Small intestine (tissue), 7 donors: ENCODE measurements around the gene POLR2F. TPM values are rescaled to one million over a fixed set of nuclear protein-coding genes. Genes with fewer than 3 reads are reported as not detected.
"Not testable (repeated sequence)": the region's sequence is repeated elsewhere in the genome, so short reads cannot be mapped to it uniquely, and the experiment has no call there.

Experiments
- DNase-seq, 2 donors: peaks; one replicate each; pipeline versions ENCODE4 v3.0.0 to v3.0.0-alpha.2; 2013
- FAIRE-seq: peaks from 2 replicates; lab custom pipeline; 2012; peaks lifted over from hg19 to GRCh38; lab: Jason Lieb, UNC
- H3K27ac ChIP-seq, 3 donors: one replicate each; pipeline ENCODE4 v1.5.1; 2013; ENCODE audit warnings: low read length in 2 of 3, mild to moderate bottlenecking in 2 of 3, control low read depth in 1 of 3, inconsistent platforms in 1 of 3, low read depth in 1 of 3, moderate library complexity in 1 of 3
- H3K27me3 ChIP-seq, 3 donors: one replicate each; pipeline ENCODE4 v1.6.1; 2013; ENCODE audit warnings: low read length in 3 of 3, inconsistent platforms in 1 of 3; ENCODE audit not compliant: control insufficient read depth in 3 of 3, insufficient read depth in 3 of 3
- H3K36me3 ChIP-seq, 3 donors: one replicate each; pipeline ENCODE4 v1.6.1; 2013; ENCODE audit warnings: low read length in 3 of 3, inconsistent platforms in 1 of 3, low read depth in 1 of 3, mild to moderate bottlenecking in 1 of 3, moderate library complexity in 1 of 3; ENCODE audit not compliant: control insufficient read depth in 3 of 3, insufficient read depth in 2 of 3
- H3K4me1 ChIP-seq, 3 donors: one replicate each; pipeline ENCODE4 v1.6.1; 2013; ENCODE audit warnings: low read length in 2 of 3, inconsistent platforms in 1 of 3, low read depth in 1 of 3, mild to moderate bottlenecking in 1 of 3, moderate library complexity in 1 of 3; ENCODE audit not compliant: control insufficient read depth in 3 of 3, insufficient read depth in 2 of 3
- H3K4me3 ChIP-seq, 3 donors: one replicate each; pipeline ENCODE4 v1.5.1; 2013; ENCODE audit warnings: low read length in 3 of 3, control low read depth in 1 of 3, inconsistent platforms in 1 of 3, low read depth in 1 of 3, mild to moderate bottlenecking in 1 of 3, moderate library complexity in 1 of 3
- H3K9me3 ChIP-seq, 2 donors: one replicate each; pipeline ENCODE4 v1.6.1; 2013; ENCODE audit warnings: low read depth in 1 of 2, low read length in 1 of 2; ENCODE audit not compliant: control insufficient read depth in 2 of 2, insufficient read depth in 1 of 2
- WGBS, 3 donors: extraction: QIAGEN DNeasy Blood & Tissue Kit; methylation state at CpG; one replicate each; pipeline ENCODE4 v1.1.7; 2013; 5-methylcytosine and 5-hydroxymethylcytosine counted together
- polyA plus RNA-seq, 4 donors: library from polyadenylated mRNA; stranded (reverse) in 3 of 4; unstranded in 1 of 4; fragments of 200-250 nt in 3 of 4; fragments of 120-200 nt in 1 of 4; gene quantifications; one replicate each; pipeline versions ENCODE4 v1.2.1 to v1.2.3, GENCODE V29; 2013
- donor health status: healthy with polysubstance abuse.
- donor health status: control.
- donor health status: control.
- donor health status: Bipolar disorder and iron deficiency.
- donor health status: healthy.

Gene POLR2F
- polyA plus RNA-seq, 4 donors: 53.7 to 146 (median 107) TPM

DNA sequence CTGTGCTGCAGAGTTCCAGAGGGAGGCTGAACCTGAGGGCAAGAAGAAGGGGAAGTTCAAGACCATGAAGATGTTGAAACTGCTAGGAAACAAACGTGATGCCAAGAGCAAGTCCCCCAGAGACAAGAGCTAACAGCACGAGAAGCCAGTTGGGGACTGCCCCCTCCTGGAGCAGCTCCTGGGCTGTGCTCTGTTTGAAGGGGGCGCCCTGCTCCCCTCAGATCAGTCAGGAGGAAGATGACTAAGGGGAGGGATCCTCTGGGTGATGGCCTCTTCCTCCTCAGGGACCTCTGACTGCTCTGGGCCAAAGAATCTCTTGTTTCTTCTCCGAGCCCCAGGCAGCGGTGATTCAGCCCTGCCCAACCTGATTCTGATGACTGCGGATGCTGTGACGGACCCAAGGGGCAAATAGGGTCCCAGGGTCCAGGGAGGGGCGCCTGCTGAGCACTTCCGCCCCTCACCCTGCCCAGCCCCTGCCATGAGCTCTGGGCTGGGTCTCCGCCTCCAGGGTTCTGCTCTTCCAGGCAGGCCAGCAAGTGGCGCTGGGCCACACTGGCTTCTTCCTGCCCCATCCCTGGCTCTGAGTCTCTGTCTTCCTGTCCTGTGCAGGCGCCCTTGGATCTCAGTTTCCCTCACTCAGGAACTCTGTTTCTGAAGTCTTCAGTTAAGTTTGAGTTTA, 12.7 kb upstream of the POLR2F start:
- H3K9me3 ChIP-seq: no peaks in the 10 kb centered on the region

GRCh38 chr22:37942133-37942532, 11.4 kb upstream of the POLR2F start:
- 91 to 95% (median 94%) methylated on average over 8 of the region's 8 CpGs for WGBS, 3 donors
- Histone ChIP-seq H3K4me1 (no peaks in the 10 kb centered on the region), H3K4me3 (no peak overlapping the region), H3K9me3 (no peaks in the 10 kb centered on the region), H3K36me3 (peaks cover 4 to 58% (median 4%) of the 10 kb centered on the region in 3 donors), H3K27ac (no peak overlapping the region), H3K27me3 (no peaks in the 10 kb centered on the region)
- FAIRE-seq: no peak
- DNase-seq: no peak

More for the DNA sequence above, 12.7 kb upstream of the POLR2F start:
- Histone ChIP-seq H3K4me1 (no peaks in the 10 kb centered on the region), H3K4me3 (no peak overlapping the region), H3K36me3 (peaks cover 4 to 68% (median 4%) of the 10 kb centered on the region in 3 donors), H3K27ac (no peak overlapping the region), H3K27me3 (no peaks in the 10 kb centered on the region)
- DNase-seq (no peak), FAIRE-seq (no peak)
- WGBS, 3 donors: 82 to 90% (median 90%) methylated on average over 10 to 12 of the region's 12 CpGs

GRCh38 chr22:37943136-37943824, 10.2 kb upstream of the POLR2F start:
- DNase-seq (peak in 1 of 2 donors; percentile 29), FAIRE-seq (no peak)
- Histone ChIP-seq H3K4me1 (no peaks in the 10 kb centered on the region), H3K4me3 (no peak overlapping the region), H3K27ac (no peak overlapping the region), H3K27me3 (no peaks in the 10 kb centered on the region), H3K36me3 (peaks cover 0 to 48% (median 4%) of the 10 kb centered on the region in 3 donors), H3K9me3 (no peaks in the 10 kb centered on the region)
- WGBS, 3 donors: 82 to 86% (median 84%) methylated on average over 12 of the region's 12 CpGs

- WGBS, 3 donors: 80 to 94% (median 93%) methylated on average over 7 of the region's 7 CpGs
- no peak for FAIRE-seq
Measured at GRCh38 chr22:37943825-37944198, 9.7 kb upstream of the POLR2F start.

DNA sequence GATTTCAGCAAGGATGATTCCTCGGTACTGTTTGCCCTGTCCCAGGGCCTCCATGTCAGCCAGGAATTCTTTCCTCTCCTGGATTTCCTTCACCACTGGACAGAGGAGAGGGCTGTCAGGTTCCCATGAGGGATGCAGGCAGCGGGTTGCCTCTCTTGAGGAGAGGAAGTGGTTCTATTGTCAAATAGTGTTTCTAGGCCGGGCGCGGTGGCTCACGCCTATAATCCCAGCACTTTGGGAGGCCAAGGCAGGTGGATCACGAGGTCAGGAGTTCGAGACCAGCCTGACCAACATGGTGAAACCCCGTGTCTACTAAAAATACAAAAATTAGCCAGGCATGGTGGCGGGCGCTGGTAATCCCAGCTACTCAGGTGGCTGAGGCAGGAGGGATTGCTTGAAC, 9.1 kb upstream of the POLR2F start:
- H3K27me3 ChIP-seq, DNase-seq, FAIRE-seq, H3K4me3 ChIP-seq, H3K27ac ChIP-seq, H3K4me1 ChIP-seq, H3K9me3 ChIP-seq: not testable (repeated sequence)
- WGBS, 3 donors: 93 to 95% (median 94%) methylated on average over 9 to 11 of the region's 11 CpGs
- H3K36me3 ChIP-seq: peaks cover 0 to 37% (median 2%) of the 10 kb centered on the region in 3 donors

More at GRCh38 chr22:37943825-37944198, 9.7 kb upstream of the POLR2F start:
- H3K27me3 ChIP-seq: no peaks in the 10 kb centered on the region
- H3K9me3 ChIP-seq: no peaks in the 10 kb centered on the region
- no peaks in the 10 kb centered on the region for H3K4me1 ChIP-seq
- H3K36me3 ChIP-seq: peaks cover 0 to 43% (median 4%) of the 10 kb centered on the region in 3 donors
- no peak for DNase-seq
- no peak overlapping the region for H3K4me3 ChIP-seq
- H3K27ac ChIP-seq: no peak overlapping the region

- not testable (repeated sequence) for H3K27ac ChIP-seq, H3K4me3 ChIP-seq, H3K27me3 ChIP-seq, DNase-seq, H3K4me1 ChIP-seq, H3K9me3 ChIP-seq, FAIRE-seq
- WGBS, 3 donors: 89 to 92% (median 90%) methylated on average over 14 of the region's 14 CpGs
- peaks cover 0 to 10% (median 0%) of the 10 kb centered on the region in 3 donors for H3K36me3 ChIP-seq
Measured at GRCh38 chr22:37947142-37947795, 6.2 kb upstream of the POLR2F start.

- peaks cover 0 to 20% (median 0%) of the 10 kb centered on the region in 3 donors for H3K27me3 ChIP-seq
- no peak overlapping the region for H3K27ac ChIP-seq
- no peak overlapping the region for H3K4me3 ChIP-seq
- DNase-seq (no peak), FAIRE-seq (no peak)
- peaks cover 0 to 10% (median 7%) of the 10 kb centered on the region in 3 donors for H3K4me1 ChIP-seq
- 63 to 72% (median 63%) methylated on average over 8 of the region's 8 CpGs for WGBS, 3 donors
- H3K9me3 ChIP-seq: no peaks in the 10 kb centered on the region
- peaks cover 0 to 3% (median 0%) of the 10 kb centered on the region in 3 donors for H3K36me3 ChIP-seq
Measured at GRCh38 chr22:37951305-37951704, 2.2 kb upstream of the POLR2F start.

DNA sequence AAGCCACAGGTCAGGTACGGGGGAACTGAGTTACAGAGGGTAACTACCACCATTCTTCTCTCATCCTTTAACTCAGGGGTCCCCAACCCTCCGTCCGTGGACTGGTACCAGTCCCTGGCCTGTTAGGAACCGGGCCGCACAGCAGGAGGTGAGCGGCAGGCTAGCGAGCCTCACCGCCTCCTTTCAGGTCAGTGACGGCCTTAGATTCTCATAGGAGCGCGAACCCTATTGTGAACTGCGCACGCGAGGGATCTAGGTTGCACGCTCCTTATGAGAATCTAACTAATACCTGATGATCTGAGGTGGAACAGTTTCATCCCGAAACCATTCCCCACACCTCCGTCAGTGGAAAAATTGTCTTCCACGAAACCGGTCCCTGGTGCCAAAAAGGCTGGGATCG, 870 bp upstream of the POLR2F start:
- Histone ChIP-seq H3K27me3 (peaks cover 0 to 20% (median 0%) of the 10 kb centered on the region in 3 donors), H3K4me3 (peak overlapping the region in 1 of 3 donors; percentile 84), H3K4me1 (peaks cover 0 to 10% (median 7%) of the 10 kb centered on the region in 3 donors), H3K36me3 (peaks cover 2 to 16% (median 5%) of the 10 kb centered on the region in 3 donors)
- peak in 1 of 2 donors; percentile 17 for DNase-seq
- WGBS, 3 donors: 6 to 11% (median 6%) methylated on average over 20 of the region's 20 CpGs
- not testable (repeated sequence) for H3K9me3 ChIP-seq, H3K27ac ChIP-seq, FAIRE-seq
